Measurements from ENCODE around the gene DGCR6L. TPM values are rescaled to one million over a fixed set of nuclear protein-coding genes. Genes with fewer than 3 reads are reported as not detected.
"Not testable (repeated sequence)": the region's sequence is repeated elsewhere in the genome, so short reads cannot be mapped to it uniquely, and the experiment has no call there.

DGCR6L gene
- total and polyA plus RNA-seq, 8 donors = 35.5 to 52.2 (median 47.2) TPM

DNA sequence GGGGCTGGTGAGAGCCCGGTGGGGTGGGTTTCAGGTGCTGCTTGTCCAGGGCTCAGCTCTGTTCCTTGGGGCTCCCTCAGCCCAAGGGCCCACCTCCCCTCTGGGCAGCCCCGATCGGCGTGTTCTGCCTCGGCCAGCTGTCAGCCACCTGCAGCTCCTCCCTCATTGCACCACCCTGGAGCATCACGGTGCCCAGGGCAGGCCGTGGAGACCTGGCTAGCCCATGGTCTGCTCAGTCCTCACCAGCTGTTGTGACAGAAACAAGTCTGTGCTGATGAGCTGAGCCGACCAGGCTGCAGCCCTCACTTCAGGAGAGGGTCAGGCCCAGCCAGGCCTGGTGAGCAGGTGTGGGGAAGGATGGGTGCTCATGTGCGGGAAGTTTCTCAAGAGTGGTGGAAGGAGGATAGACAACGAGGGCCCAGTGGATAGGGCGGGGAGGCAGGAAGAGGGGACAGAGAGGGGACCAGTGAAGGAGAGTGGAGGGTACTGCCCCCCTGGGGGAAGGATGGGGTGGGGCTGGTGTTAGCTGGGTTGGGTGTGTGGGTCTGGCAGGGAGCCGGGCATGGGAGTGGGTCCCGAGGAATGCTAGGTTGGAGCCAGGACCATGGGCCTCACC lies 35.3 kb downstream of the DGCR6L start:
- no peak for ATAC-seq
- no peaks in the 10 kb centered on the region for H3K4me1 ChIP-seq
- H3K27me3 ChIP-seq = peaks cover 0 to 6% of the 10 kb centered on the region in 2 donors
- DNase-seq = no peak
- no peaks in the 10 kb centered on the region for H3K9me3 ChIP-seq
- no peak overlapping the region for H3K4me3 ChIP-seq
- H3K36me3 ChIP-seq = no peaks in the 10 kb centered on the region
- TF ChIP-seq, protein P1, sequence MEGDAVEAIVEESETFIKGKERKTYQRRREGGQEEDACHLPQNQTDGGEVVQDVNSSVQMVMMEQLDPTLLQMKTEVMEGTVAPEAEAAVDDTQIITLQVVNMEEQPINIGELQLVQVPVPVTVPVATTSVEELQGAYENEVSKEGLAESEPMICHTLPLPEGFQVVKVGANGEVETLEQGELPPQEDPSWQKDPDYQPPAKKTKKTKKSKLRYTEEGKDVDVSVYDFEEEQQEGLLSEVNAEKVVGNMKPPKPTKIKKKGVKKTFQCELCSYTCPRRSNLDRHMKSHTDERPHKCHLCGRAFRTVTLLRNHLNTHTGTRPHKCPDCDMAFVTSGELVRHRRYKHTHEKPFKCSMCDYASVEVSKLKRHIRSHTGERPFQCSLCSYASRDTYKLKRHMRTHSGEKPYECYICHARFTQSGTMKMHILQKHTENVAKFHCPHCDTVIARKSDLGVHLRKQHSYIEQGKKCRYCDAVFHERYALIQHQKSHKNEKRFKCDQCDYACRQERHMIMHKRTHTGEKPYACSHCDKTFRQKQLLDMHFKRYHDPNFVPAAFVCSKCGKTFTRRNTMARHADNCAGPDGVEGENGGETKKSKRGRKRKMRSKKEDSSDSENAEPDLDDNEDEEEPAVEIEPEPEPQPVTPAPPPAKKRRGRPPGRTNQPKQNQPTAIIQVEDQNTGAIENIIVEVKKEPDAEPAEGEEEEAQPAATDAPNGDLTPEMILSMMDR (IDR thresholded peaks at IDR 0.05) = no peak
- intact Hi-C loops (cut with DNase I) = loop anchor here (2.0 to 10.0 kb wide), 2 partner anchors 128 to 130 kb away; partner anchors contain the start of gene CCDC188 (in 1 of the 2)
- H3K27ac ChIP-seq = no peak overlapping the region

DNA sequence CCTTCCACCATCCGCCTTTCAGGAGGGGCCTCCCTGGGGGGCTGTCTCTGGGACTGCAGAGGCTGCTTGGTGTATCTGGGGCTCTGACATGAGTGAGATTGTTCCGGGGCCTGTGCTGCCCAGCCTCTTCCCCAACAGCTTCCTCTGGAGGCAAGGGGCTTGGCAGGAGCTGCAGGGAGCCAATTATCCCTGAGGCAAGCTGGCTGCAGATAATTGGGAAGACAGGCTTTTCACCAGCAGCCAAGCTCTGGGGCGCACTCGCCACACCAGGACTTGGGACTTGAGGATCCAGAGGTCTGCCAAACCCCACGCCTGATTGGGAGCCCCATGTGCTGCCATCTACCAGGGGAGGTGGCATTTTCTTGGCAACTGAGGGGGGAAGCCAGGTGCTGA lies 36.2 kb downstream of the DGCR6L start:
- ATAC-seq = no peak
- H3K27me3 ChIP-seq = peaks cover 0 to 2% of the 10 kb centered on the region in 2 donors
- TF ChIP-seq, protein P1 (IDR thresholded peaks at IDR 0.05) = no peak
- H3K4me1 ChIP-seq = no peaks in the 10 kb centered on the region
- no peaks in the 10 kb centered on the region for H3K36me3 ChIP-seq
- no peaks in the 10 kb centered on the region for H3K9me3 ChIP-seq
- no peak overlapping the region for H3K27ac ChIP-seq
- no peak overlapping the region for H3K4me3 ChIP-seq
- intact Hi-C loops (cut with DNase I) = loop anchor here (2.0 to 10.0 kb wide), 2 partner anchors 127 to 129 kb away; partner anchors contain the start of gene CCDC188 (in 1 of the 2)
- DNase-seq = no peak

DNA sequence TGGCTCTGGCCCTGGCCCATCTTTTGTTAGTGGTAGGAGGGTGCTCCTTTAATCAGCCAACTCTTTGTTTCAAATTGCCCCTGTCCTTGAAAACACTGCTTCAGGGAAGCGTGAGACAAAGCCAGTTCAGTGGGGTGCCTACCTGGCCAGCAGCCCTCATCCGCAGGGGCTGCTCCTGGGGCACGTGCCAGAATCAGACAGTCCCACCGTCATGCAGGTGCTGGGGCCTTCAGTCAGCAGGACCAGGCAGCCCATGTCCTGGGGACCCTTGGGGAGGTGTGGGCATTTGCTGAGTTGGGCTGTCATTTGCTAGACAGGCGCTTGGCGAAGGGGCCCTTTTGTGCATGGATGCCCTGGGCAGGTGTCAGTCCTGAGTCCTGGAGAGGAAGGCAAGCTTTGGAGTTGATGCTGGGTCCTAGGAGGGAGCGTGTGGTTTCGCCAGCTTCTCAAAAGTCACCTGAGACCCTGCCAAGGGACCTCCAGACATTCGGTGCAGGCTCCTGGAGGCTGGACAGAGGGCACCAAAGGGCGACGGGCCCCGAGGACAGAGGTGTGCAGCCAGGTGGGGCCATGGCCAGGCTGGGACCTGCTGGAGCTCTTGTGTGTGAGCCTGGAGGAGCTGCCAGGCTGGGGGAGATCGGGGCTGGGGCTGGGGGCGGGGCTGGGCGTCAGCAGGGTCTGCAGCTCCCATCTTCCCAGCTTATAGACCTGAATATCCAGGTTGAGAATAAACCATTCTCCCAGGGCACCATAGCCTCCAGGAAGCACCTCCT lies 36.8 kb downstream of the DGCR6L start:
- TF ChIP-seq, protein P1 (IDR thresholded peaks at IDR 0.05) = no peak
- H3K27me3 ChIP-seq = no peaks in the 10 kb centered on the region
- H3K4me3 ChIP-seq = no peak overlapping the region
- intact Hi-C loops (cut with DNase I) = loop anchor here in 1 of 2 donors (10.0 kb wide), 1 partner anchor 128 kb away; the partner anchor contains the start of gene CCDC188
- no peaks in the 10 kb centered on the region for H3K36me3 ChIP-seq
- no peak for DNase-seq
- ATAC-seq = no peak
- no peaks in the 10 kb centered on the region for H3K9me3 ChIP-seq
- no peak overlapping the region for H3K27ac ChIP-seq
- no peaks in the 10 kb centered on the region for H3K4me1 ChIP-seq

DNA sequence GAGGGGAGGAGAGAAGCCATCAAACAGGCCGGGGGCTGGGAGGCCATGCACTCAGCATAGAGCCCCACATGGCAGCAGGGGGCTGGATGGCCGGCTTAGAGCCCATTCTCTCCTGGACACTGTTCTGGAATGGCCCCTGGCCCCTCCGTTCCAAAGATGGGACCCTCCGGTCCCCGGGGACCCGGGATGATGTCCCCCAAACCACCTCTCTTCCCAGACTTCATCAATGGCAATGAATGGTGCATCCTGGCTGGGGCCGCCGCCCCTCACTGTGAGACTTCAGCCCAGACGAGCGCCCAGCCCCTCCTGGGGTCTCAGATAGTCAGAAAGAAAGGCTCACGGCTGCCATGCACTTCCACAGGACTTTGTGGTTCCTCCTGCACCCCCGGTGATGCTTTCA lies 38.0 kb downstream of the DGCR6L start:
- H3K4me3 ChIP-seq = no peak overlapping the region

DNA sequence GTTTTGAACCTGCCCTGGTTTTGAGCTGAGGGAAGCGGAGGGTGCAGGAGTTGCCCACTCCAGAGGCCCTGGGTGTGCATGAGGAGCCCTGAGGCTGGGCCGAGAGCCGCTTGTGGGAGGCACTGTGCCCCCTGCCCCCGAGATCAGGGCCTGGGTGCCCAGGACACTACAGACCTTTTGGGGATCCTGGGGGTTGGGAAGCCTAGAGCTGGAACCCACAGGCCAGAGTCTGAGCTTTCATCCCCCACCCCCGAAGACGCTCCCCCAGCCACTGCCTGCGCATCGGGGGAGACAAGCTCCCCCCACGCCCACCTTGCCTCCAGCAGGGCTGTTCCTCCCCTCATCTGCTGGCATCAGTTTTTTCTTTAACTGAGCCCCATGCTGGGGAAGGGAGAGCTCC lies 38.4 kb downstream of the DGCR6L start:
- H3K27me3 ChIP-seq, H3K36me3 ChIP-seq, ATAC-seq, H3K4me3 ChIP-seq, H3K4me1 ChIP-seq, DNase-seq, H3K9me3 ChIP-seq, H3K27ac ChIP-seq: not testable (repeated sequence)
- intact Hi-C loops (cut with DNase I) = loop anchor here in 1 of 2 donors (10.0 kb wide), 1 partner anchor 127 kb away; the partner anchor contains the start of gene CCDC188

More for the DNA sequence above, 38.0 kb downstream of the DGCR6L start:
- no peak for DNase-seq
- Histone ChIP-seq H3K27me3 (no peaks in the 10 kb centered on the region), H3K36me3 (no peaks in the 10 kb centered on the region), H3K9me3 (no peaks in the 10 kb centered on the region), H3K27ac (no peak overlapping the region), H3K4me1 (no peaks in the 10 kb centered on the region)
- ATAC-seq = no peak
- intact Hi-C loops (cut with DNase I) = loop anchor here in 1 of 2 donors (10.0 kb wide), 1 partner anchor 127 kb away; the partner anchor contains the start of gene CCDC188
- TF ChIP-seq, protein P1 (IDR thresholded peaks at IDR 0.05) = no peak
